Measurements from ENCODE around the gene ZNF483. TPM values are rescaled to one million over a fixed set of nuclear protein-coding genes. Genes with fewer than 3 reads are reported as not detected.
"Not testable (repeated sequence)": the region's sequence is repeated elsewhere in the genome, so short reads cannot be mapped to it uniquely, and the experiment has no call there.

ZNF483 gene
- total RNA-seq, 1 experiment from 2014 or later = not detected

- no peaks in the 10 kb centered on the region for H3K36me3 Mint-ChIP-seq (ENCODE audit: insufficient read depth, unreplicated experiment)
- no peaks in the 10 kb centered on the region for H3K27me3 Mint-ChIP-seq (ENCODE audit: unreplicated experiment)
- no TSS peak for BruUV-seq (replicated peaks)
- no peak overlapping the region for H3K4me3 Mint-ChIP-seq (ENCODE audit: low read depth, unreplicated experiment)
- TF ChIP-seq CTCF (IDR thresholded peaks at IDR 0.05; ENCODE audit: unreplicated experiment) = no peak
- CTCF ChIA-PET = interaction anchor here (0.5 kb wide), 1 partner anchor 647 kb away, joined by 8 read pairs; no protein-coding TSS in a partner anchor
- intact Hi-C loops (cut with micrococcal nuclease; ENCODE audit: unreplicated experiment) = no loop called here
- no peaks in the 10 kb centered on the region for H3K4me1 Mint-ChIP-seq (ENCODE audit: low read depth, unreplicated experiment)
- no peak for DNase-seq
- H3K27ac Mint-ChIP-seq (ENCODE audit: unreplicated experiment) = no peak overlapping the region
- peaks cover 6% of the 10 kb centered on the region for H3K9me3 Mint-ChIP-seq (ENCODE audit: low read depth, unreplicated experiment)
These were observed 8.3 kb downstream of the ZNF483 start for GRCh38 chr9:111533099-111533790.

- intact Hi-C loops (cut with micrococcal nuclease; ENCODE audit: unreplicated experiment) = no loop called here
- CTCF ChIA-PET = no interaction called here
- no TSS peak for BruUV-seq (replicated peaks)
- H3K4me3 Mint-ChIP-seq (ENCODE audit: low read depth, unreplicated experiment) = no peak overlapping the region
- H3K4me1 Mint-ChIP-seq (ENCODE audit: low read depth, unreplicated experiment) = no peaks in the 10 kb centered on the region
- DNase-seq = no peak
- peaks cover 13% of the 10 kb centered on the region for H3K9me3 Mint-ChIP-seq (ENCODE audit: low read depth, unreplicated experiment)
- no peak for TF ChIP-seq CTCF (IDR thresholded peaks at IDR 0.05; ENCODE audit: unreplicated experiment)
- no peak overlapping the region for H3K27ac Mint-ChIP-seq (ENCODE audit: unreplicated experiment)
- H3K27me3 Mint-ChIP-seq (ENCODE audit: unreplicated experiment) = no peaks in the 10 kb centered on the region
- H3K36me3 Mint-ChIP-seq (ENCODE audit: insufficient read depth, unreplicated experiment) = no peaks in the 10 kb centered on the region
These were observed 17.7 kb downstream of the ZNF483 start for GRCh38 chr9:111542497-111543254.

- Mint-ChIP-seq H3K27me3 (ENCODE audit: unreplicated experiment) (no peaks in the 10 kb centered on the region), H3K4me1 (ENCODE audit: low read depth, unreplicated experiment) (no peaks in the 10 kb centered on the region), H3K9me3 (ENCODE audit: low read depth, unreplicated experiment) (peaks cover 6% of the 10 kb centered on the region), H3K36me3 (ENCODE audit: insufficient read depth, unreplicated experiment) (no peaks in the 10 kb centered on the region), H3K4me3 (ENCODE audit: low read depth, unreplicated experiment) (no peak overlapping the region), H3K27ac (ENCODE audit: unreplicated experiment) (no peak overlapping the region)
- no TSS peak for BruUV-seq (replicated peaks)
- no peak for TF ChIP-seq CTCF (IDR thresholded peaks at IDR 0.05; ENCODE audit: unreplicated experiment)
- CTCF ChIA-PET = no interaction called here
- intact Hi-C loops (cut with micrococcal nuclease; ENCODE audit: unreplicated experiment) = no loop called here
- DNase-seq = no peak
These were observed 23.6 kb downstream of the ZNF483 start for GRCh38 chr9:111548623-111549022.

- BruUV-seq (replicated peaks); DNase-seq; H3K4me3 Mint-ChIP-seq (ENCODE audit: low read depth, unreplicated experiment); H3K27me3 Mint-ChIP-seq (ENCODE audit: unreplicated experiment); intact Hi-C loops (cut with micrococcal nuclease; ENCODE audit: unreplicated experiment); H3K4me1 Mint-ChIP-seq (ENCODE audit: low read depth, unreplicated experiment); H3K27ac Mint-ChIP-seq (ENCODE audit: unreplicated experiment); H3K36me3 Mint-ChIP-seq (ENCODE audit: insufficient read depth, unreplicated experiment); CTCF ChIA-PET: not testable (repeated sequence)
- peaks cover 18% of the 10 kb centered on the region for H3K9me3 Mint-ChIP-seq (ENCODE audit: low read depth, unreplicated experiment)
These were observed 30.4 kb downstream of the ZNF483 start for GRCh38 chr9:111555425-111555824.
